Measurements from ENCODE around the gene PPM1F.

PPM1F gene

DNA sequence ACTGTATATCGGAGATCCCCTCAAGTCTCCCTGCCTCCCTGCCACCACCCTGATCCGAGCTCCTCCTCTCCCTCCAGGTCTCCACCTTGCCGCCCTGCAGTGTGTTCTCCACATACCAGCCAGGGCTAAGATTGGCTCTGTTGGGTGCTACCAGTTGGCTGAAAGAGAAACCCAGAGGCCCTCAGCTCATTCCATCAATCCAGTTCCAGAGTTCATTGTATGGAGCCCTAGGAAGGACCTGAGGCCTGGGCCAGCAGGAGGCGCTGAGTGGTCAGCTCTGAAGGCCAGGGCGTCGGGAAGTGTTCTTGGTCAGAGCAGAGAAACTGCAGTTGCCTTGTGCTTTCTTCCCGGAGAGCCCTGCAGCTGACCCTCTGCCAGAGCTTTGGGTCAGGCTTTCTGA, 32.1 kb upstream of the PPM1F start:
- H3K27ac Mint-ChIP-seq: no peak overlapping the region
- peaks cover 12% of the 10 kb centered on the region for H3K27me3 Mint-ChIP-seq
- no peaks in the 10 kb centered on the region for H3K9me3 Mint-ChIP-seq
- no peak for DNase-seq
- CTCF ChIA-PET: no interaction called here
- peaks cover 27% of the 10 kb centered on the region for H3K4me1 Mint-ChIP-seq
- H3K36me3 Mint-ChIP-seq: no peaks in the 10 kb centered on the region
- no peak overlapping the region for H3K4me3 Mint-ChIP-seq

DNA sequence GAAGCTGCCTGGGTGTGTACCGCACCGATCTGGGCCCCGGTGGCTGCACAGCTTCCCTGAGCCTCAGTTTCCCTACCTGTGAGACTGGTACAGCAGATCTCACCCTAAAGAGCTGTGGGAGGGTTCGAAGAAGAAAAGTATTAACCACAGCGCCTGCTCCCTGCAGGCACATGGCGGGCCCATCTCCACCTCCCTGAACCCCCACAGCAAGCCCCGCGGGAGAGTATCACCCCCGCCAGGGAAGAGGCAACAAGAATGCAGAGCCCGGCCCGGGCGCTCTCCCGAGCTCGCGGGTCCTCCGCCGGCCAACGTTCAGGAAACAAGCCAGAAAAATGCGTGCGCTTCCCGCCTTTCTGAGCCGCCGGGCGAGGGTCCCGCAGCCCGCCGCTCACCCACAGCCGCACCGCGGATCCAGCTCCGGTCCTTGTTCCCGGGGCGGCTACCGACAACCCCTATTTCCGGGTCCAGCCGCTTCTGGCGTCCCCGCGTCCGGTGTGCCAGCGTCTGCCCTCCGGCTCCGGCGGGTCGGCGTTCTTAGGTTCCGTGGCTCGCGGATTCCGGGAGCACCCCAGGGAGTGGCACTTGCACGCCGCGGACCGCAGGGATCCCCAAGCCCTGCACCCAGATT, 29.8 kb upstream of the PPM1F start, which contains the start of gene TOP3B:
TOP3B (minus strand) TSS at position 450 of the 628 bp plus-strand sequence. CDS start 7,078 bp downstream, outside the sequence.
- peak within 1 kb of the TSS; percentile 83 for H3K27ac Mint-ChIP-seq
- H3K4me3 Mint-ChIP-seq: peak within 1 kb of the TSS; percentile 90
- H3K9me3 Mint-ChIP-seq: no peaks in the 10 kb centered on the region
- CTCF ChIA-PET: interaction anchor here (1.3 to 3.2 kb wide), 2 partner anchors 11 to 45 kb away, joined by 3 to 28 read pairs; no protein-coding TSS in a partner anchor
- DNase-seq: peak; percentile 86
- H3K36me3 Mint-ChIP-seq: peaks cover 8% of the 10 kb centered on the region
- peaks cover 37% of the 10 kb centered on the region for H3K4me1 Mint-ChIP-seq
- no peaks in the 10 kb centered on the region for H3K27me3 Mint-ChIP-seq

DNA sequence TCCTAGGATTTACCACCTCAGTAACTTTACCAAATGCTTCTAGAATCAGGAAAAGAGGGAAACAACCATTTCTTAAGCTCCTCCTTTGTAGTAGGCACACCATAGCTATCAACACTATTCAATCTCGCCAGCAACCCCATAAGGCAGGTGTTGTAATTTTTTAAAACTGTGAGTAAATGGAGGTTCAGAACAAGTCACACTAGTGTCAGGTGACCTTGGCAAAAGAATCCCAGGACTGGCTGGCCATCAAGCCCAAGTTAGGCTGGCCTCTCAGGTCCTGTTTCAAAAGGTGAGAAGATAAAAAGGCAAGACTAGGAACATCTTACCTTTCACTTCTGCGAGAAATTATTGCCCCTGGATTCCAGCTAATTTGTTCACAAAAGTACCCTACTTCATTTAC, 29.2 kb upstream of the PPM1F start:
- CTCF ChIA-PET: interaction anchor here (1.3 to 3.2 kb wide), 2 partner anchors 10 to 45 kb away, joined by 3 to 28 read pairs; no protein-coding TSS in a partner anchor
- H3K9me3 Mint-ChIP-seq: no peaks in the 10 kb centered on the region
- peaks cover 8% of the 10 kb centered on the region for H3K36me3 Mint-ChIP-seq
- H3K27ac Mint-ChIP-seq: peak overlapping the region; percentile 83
- no peaks in the 10 kb centered on the region for H3K27me3 Mint-ChIP-seq
- H3K4me1 Mint-ChIP-seq: peaks cover 37% of the 10 kb centered on the region
- H3K4me3 Mint-ChIP-seq: peak overlapping the region; percentile 90
- DNase-seq: no peak

GRCh38 chr22:21980547-21980946, 27.9 kb upstream of the PPM1F start:
- H3K4me3 Mint-ChIP-seq: peak overlapping the region; percentile 2
- no peaks in the 10 kb centered on the region for H3K27me3 Mint-ChIP-seq
- H3K36me3 Mint-ChIP-seq: peaks cover 10% of the 10 kb centered on the region
- CTCF ChIA-PET: interaction anchor here (3.2 kb wide), 1 partner anchor 9 kb away, joined by 28 read pairs; no protein-coding TSS in a partner anchor
- DNase-seq: no peak
- H3K27ac Mint-ChIP-seq: peak overlapping the region; percentile 19
- H3K4me1 Mint-ChIP-seq: peaks cover 37% of the 10 kb centered on the region
- no peaks in the 10 kb centered on the region for H3K9me3 Mint-ChIP-seq

DNA sequence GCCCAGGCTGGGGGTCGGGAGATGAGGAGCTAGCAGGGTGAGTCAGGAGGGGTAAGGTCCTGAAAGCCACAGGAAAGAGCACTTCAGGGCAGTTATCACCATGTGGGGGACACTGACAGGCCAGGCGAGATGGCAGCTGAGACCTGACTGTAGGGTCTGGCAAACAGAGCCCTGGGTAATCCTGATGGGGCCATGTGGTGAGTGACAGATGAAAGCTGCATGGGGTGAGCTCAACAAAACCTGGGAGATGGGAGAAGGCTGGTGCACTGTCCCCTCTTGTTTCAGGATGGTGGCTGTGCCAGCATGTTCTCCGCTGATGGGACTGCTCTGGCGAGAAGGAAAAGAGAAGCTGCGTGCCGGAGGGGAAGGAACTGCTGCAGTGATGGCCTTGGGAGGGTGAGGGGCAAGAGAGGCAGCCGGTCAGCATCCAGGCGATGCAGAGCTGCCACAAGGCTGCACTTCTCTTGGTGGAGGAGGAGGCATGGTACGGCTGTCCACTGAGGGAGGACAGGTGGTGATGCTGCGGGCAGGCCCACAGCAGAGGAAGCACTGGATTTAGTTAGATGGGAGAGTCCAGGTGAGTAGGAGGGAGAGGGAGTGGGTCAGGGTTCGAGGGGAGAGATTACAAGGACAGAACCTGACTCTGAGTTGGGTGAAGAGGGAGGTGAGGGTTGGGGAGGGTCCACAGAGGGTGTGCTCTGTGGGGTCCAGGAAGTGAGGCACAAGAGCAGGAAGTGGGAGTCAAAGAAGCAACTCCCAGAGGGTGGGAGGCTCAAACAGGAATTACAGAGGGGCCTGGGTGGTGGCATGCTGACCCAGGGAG, 26.1 kb upstream of the PPM1F start:
- CTCF ChIA-PET: no interaction called here
- Mint-ChIP-seq H3K36me3 (peaks cover 20% of the 10 kb centered on the region), H3K4me1 (peaks cover 37% of the 10 kb centered on the region), H3K27ac (peak overlapping the region; percentile 21), H3K27me3 (no peaks in the 10 kb centered on the region), H3K9me3 (no peaks in the 10 kb centered on the region), H3K4me3 (no peak overlapping the region)
- DNase-seq: no peak

DNA sequence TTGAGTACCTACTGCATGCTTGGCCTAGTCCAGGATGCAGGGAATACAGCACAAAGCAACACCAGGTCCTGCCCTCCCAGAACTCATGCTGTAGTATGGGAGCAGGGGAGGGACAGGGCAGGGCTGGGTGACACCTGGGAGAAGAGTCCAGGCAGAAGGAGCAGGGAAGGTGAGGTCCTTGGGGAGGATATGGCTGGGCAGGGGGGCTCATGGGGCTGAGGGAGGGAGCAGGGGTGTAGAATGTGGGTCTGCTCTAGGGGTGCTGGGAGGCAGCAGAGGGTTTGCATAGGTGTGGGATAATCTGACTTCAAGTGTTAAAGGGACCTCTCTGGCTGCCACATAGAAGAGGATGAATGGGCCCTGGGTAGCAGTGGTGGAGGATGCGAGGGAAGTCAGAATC, 25.2 kb upstream of the PPM1F start:
- CTCF ChIA-PET: no interaction called here
- Mint-ChIP-seq H3K27ac (no peak overlapping the region), H3K4me1 (peaks cover 37% of the 10 kb centered on the region), H3K9me3 (no peaks in the 10 kb centered on the region), H3K4me3 (no peak overlapping the region), H3K36me3 (peaks cover 27% of the 10 kb centered on the region), H3K27me3 (no peaks in the 10 kb centered on the region)
- DNase-seq: no peak

- CTCF ChIA-PET: no interaction called here
- Mint-ChIP-seq H3K27me3 (no peaks in the 10 kb centered on the region), H3K4me1 (peaks cover 21% of the 10 kb centered on the region), H3K4me3 (no peak overlapping the region), H3K9me3 (no peaks in the 10 kb centered on the region), H3K27ac (no peak overlapping the region), H3K36me3 (peaks cover 40% of the 10 kb centered on the region)
- no peak for DNase-seq
Observed at GRCh38 chr22:21975854-21976345, 23.3 kb upstream of the PPM1F start.

GRCh38 chr22:21975273-21975672, 22.6 kb upstream of the PPM1F start:
- CTCF ChIA-PET: no interaction called here
- H3K4me3 Mint-ChIP-seq: no peak overlapping the region
- H3K9me3 Mint-ChIP-seq: no peaks in the 10 kb centered on the region
- no peak overlapping the region for H3K27ac Mint-ChIP-seq
- H3K4me1 Mint-ChIP-seq: peaks cover 14% of the 10 kb centered on the region
- no peak for DNase-seq
- peaks cover 44% of the 10 kb centered on the region for H3K36me3 Mint-ChIP-seq
- H3K27me3 Mint-ChIP-seq: no peaks in the 10 kb centered on the region

GRCh38 chr22:21974058-21974649, 21.5 kb upstream of the PPM1F start:
- no peaks in the 10 kb centered on the region for H3K27me3 Mint-ChIP-seq
- CTCF ChIA-PET: no interaction called here
- no peak overlapping the region for H3K4me3 Mint-ChIP-seq
- no peak overlapping the region for H3K27ac Mint-ChIP-seq
- H3K4me1 Mint-ChIP-seq: peaks cover 7% of the 10 kb centered on the region
- no peaks in the 10 kb centered on the region for H3K9me3 Mint-ChIP-seq
- H3K36me3 Mint-ChIP-seq: peaks cover 46% of the 10 kb centered on the region
- no peak for DNase-seq

DNA sequence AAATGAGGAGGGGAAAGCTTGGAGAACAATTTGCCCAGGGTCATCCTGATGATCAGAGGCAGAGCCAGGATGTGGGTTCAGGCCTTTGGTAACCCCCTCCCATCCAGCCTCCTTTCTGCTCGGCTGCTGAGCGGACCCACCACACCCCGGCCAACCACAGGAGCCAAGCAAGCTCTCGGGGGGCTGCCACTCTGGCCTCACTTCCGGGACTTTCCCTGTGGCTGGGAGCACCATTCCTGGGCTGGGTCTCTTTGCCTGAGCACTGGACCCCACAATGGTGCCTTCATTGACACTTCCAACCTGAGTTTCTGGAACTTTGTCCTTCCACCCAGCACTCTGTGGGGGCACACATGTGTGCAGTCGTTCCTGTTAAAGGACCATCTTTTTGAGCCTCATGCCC, 20.2 kb upstream of the PPM1F start:
- Mint-ChIP-seq H3K4me3 (no peak overlapping the region), H3K36me3 (peaks cover 46% of the 10 kb centered on the region)
- CTCF ChIA-PET: interaction anchor here (1.0 to 3.3 kb wide), 12 partner anchors 9 to 137 kb away, joined by 3 to 28 read pairs (median 4); partner anchors contain the start of genes PPM1F and TOP3B

GRCh38 chr22:21972293-21972779, 19.7 kb upstream of the PPM1F start:
- Mint-ChIP-seq H3K4me3 (no peak overlapping the region), H3K9me3 (no peaks in the 10 kb centered on the region), H3K4me1 (no peaks in the 10 kb centered on the region), H3K36me3 (peaks cover 48% of the 10 kb centered on the region), H3K27me3 (no peaks in the 10 kb centered on the region), H3K27ac (no peak overlapping the region)
- peak; percentile 68 for DNase-seq
- CTCF ChIA-PET: interaction anchor here (0.7 to 3.3 kb wide), 14 partner anchors 9 to 138 kb away, joined by 3 to 28 read pairs (median 4); partner anchors contain the start of genes PPM1F and TOP3B

More for the DNA sequence above, 20.2 kb upstream of the PPM1F start:
- DNase-seq: no peak
- H3K27me3 Mint-ChIP-seq: no peaks in the 10 kb centered on the region
- H3K4me1 Mint-ChIP-seq: no peaks in the 10 kb centered on the region
- H3K27ac Mint-ChIP-seq: no peak overlapping the region
- no peaks in the 10 kb centered on the region for H3K9me3 Mint-ChIP-seq

GRCh38 chr22:21971858-21972275, 19.2 kb upstream of the PPM1F start:
- H3K4me3 Mint-ChIP-seq: no peak overlapping the region
- CTCF ChIA-PET: interaction anchor here (0.7 to 3.3 kb wide), 13 partner anchors 9 to 138 kb away, joined by 3 to 28 read pairs (median 4); partner anchors contain the start of genes PPM1F and TOP3B
- peaks cover 52% of the 10 kb centered on the region for H3K36me3 Mint-ChIP-seq
- no peaks in the 10 kb centered on the region for H3K27me3 Mint-ChIP-seq
- H3K9me3 Mint-ChIP-seq: no peaks in the 10 kb centered on the region
- no peak overlapping the region for H3K27ac Mint-ChIP-seq
- no peak for DNase-seq
- H3K4me1 Mint-ChIP-seq: no peaks in the 10 kb centered on the region

- no peak overlapping the region for H3K4me3 Mint-ChIP-seq
- H3K9me3 Mint-ChIP-seq: no peaks in the 10 kb centered on the region
- CTCF ChIA-PET: interaction anchor here (1.4 to 3.3 kb wide), 3 partner anchors 11 to 34 kb away, joined by 3 to 28 read pairs (median 4); partner anchors contain the start of gene TOP3B
- no peaks in the 10 kb centered on the region for H3K4me1 Mint-ChIP-seq
- H3K36me3 Mint-ChIP-seq: peaks cover 58% of the 10 kb centered on the region
- no peaks in the 10 kb centered on the region for H3K27me3 Mint-ChIP-seq
- DNase-seq: no peak
- H3K27ac Mint-ChIP-seq: no peak overlapping the region
Observed at GRCh38 chr22:21970800-21971617, 18.4 kb upstream of the PPM1F start.

Data from activated naive CD4-positive, alpha-beta T cell treated with anti-CD3 and anti-CD28 coated beads, Interleukin-2, amount 10 ng/mL, durations not matched to agents 7 days and 5 days (primary cell).